Lower leg skin (tissue), 4 donors: Measurements from ENCODE around the gene FAM171A1. TPM values are rescaled to one million over a fixed set of nuclear protein-coding genes. Genes with fewer than 3 reads are reported as not detected.
"Not testable (repeated sequence)": the region's sequence is repeated elsewhere in the genome, so short reads cannot be mapped to it uniquely, and the experiment has no call there.

Source experiments
- DNase-seq, 2 donors: peaks; one replicate each; pipeline ENCODE4 v3.0.0-alpha.2; 2019; ENCODE audit warnings: low spot score in 2 of 2
- H3K4me3 ChIP-seq: fragments of 200-600 bp; sonication (generic); 2 replicates; pipeline ENCODE4 v1.5.1; 2017; ENCODE audit warnings: mild to moderate bottlenecking, low read depth; ENCODE audit not compliant: poor library complexity, severe bottlenecking
- POLR2A ChIP-seq, 2 donors: fragments of 450-650 bp; IDR thresholded peaks; one replicate each; pipeline ENCODE4 v1.6.1; 2016 to 2017; ENCODE audit warnings: antibody characterized with exemption in 2 of 2, mild to moderate bottlenecking in 1 of 2, moderate library complexity in 1 of 2
- WGBS, 2 donors: methylation state at CpG; one replicate each; pipeline ENCODE4 v1.1.5; 2018; 5-methylcytosine and 5-hydroxymethylcytosine counted together
- intact Hi-C: fragments of 100-400 bp; cut with DNase I; formaldehyde crosslinking; loops from one replicate; pipeline ENCODE4 v1.15.0; 2023; ENCODE audit warnings: low total_unique reads
- total RNA-seq, 4 donors: library from RNA; depleted of rRNA; stranded (reverse); fragments of >200 nt; gene quantifications; one replicate each; pipeline ENCODE4 v1.1.0, GENCODE V29; 2016
- TF ChIP-seq, protein P1 (sequence below), 3 donors: fragments of 450-650 bp; IDR thresholded peaks; one replicate each; pipeline ENCODE4 v1.5.1; 2016; ENCODE audit warnings: antibody characterized with exemption in 3 of 3, mild to moderate bottlenecking in 3 of 3, moderate library complexity in 2 of 3

The FAM171A1 gene
- total RNA-seq, 4 donors from 2014 or later: 2.7 to 5.4 (median 3.1) TPM

DNA sequence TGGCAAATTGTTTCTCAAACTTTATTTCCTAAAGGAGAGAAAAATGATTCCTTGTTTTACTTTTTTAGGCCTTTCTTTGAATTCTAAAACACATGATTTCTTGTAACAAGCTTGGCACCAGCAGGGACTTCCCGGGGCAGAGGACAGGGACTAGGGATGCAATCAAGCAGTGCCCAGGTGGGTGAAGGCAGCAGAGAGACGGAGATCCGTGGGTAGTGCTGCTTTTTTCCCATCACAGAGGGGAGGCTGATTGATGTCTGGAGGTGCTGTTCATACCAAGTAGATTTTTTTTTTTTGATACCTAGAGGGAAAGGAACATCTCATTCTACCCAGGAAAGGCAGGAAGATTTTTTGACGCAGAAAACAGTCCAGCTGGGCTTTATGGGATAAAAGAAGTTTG lies 91.9 kb downstream of the FAM171A1 start:
- intact Hi-C loops: no loop called here
- DNase-seq: no peak
- TF ChIP-seq, protein P1, sequence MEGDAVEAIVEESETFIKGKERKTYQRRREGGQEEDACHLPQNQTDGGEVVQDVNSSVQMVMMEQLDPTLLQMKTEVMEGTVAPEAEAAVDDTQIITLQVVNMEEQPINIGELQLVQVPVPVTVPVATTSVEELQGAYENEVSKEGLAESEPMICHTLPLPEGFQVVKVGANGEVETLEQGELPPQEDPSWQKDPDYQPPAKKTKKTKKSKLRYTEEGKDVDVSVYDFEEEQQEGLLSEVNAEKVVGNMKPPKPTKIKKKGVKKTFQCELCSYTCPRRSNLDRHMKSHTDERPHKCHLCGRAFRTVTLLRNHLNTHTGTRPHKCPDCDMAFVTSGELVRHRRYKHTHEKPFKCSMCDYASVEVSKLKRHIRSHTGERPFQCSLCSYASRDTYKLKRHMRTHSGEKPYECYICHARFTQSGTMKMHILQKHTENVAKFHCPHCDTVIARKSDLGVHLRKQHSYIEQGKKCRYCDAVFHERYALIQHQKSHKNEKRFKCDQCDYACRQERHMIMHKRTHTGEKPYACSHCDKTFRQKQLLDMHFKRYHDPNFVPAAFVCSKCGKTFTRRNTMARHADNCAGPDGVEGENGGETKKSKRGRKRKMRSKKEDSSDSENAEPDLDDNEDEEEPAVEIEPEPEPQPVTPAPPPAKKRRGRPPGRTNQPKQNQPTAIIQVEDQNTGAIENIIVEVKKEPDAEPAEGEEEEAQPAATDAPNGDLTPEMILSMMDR (IDR thresholded peaks at IDR 0.05): no peak
- no peak for TF ChIP-seq POLR2A (IDR thresholded peaks at IDR 0.05)
- WGBS, 2 donors: 91 to 92% methylated on average over 4 of the region's 4 CpGs
- H3K4me3 ChIP-seq: no peak overlapping the region

DNA sequence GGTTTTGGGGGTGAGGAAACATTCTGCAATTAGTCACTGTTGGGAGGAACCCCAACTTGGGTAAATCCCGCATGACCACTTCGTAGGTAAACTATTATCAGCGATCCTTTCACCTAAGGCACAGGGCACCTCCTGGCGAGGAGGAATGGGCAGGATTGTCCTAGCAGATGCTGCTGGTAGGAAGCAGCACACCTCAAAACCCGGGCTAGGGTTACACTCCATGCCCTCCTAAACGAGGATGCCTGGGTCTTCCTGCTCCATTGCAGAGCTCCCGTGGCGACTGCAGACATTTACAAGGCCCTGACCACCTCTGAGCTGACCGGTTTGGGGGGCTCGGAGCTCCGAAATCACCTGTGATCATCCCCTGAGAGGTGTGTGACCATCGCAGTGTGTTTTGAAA lies 92.3 kb downstream of the FAM171A1 start:
- H3K4me3 ChIP-seq: no peak overlapping the region
- intact Hi-C loops: no loop called here
- peak in 1 of 2 donors; percentile 60 for DNase-seq
- TF ChIP-seq, protein P1 (IDR thresholded peaks at IDR 0.05): no peak
- no peak for TF ChIP-seq POLR2A (IDR thresholded peaks at IDR 0.05)
- WGBS, 2 donors: 92% methylated on average over 12 of the region's 12 CpGs

DNA sequence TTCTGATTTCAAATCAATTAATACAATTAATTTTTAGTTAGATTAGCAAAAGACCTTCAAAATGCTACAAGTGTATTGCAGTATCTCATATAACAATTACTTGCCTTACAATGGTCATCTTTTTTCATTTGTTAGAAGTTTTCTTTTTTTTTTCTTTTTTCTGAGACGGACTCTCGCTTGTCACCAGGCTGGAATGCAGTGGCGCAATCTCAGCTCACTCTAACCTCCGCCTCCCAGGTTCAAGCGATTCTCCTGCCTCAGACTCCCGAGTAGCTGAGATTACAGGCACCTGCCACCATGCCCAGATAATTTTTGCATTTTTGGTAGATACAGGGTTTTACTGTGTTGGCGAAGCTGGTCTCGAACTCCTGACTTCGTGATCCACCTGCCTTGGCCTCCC lies 95.0 kb downstream of the FAM171A1 start:
- intact Hi-C loops, H3K4me3 ChIP-seq: not testable (repeated sequence)
- DNase-seq: peak in 1 of 2 donors; percentile 32
- WGBS, 2 donors: 94 to 96% methylated on average over 9 of the region's 9 CpGs

DNA sequence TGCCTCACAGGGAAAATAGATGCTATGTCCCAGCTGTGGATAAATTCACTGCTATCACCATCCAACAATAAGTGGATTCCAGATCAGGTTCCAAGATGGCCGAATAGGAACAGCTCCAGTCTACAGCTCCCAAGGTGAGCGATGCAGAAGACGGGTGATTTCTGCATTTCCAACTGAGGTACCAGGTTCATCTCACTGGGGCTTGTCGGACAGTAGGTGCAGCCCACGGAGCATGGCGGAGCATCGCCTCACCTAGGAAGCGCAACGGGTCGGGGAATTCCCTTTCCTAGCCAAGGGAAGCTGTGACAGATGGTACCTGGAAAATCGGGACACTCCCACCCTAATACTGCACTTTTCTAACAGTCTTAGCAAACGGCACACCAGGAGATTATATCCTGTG lies 101.3 kb downstream of the FAM171A1 start:
- intact Hi-C loops, DNase-seq, H3K4me3 ChIP-seq: not testable (repeated sequence)
- 93 to 95% methylated on average over 12 of the region's 12 CpGs for WGBS, 2 donors

DNA sequence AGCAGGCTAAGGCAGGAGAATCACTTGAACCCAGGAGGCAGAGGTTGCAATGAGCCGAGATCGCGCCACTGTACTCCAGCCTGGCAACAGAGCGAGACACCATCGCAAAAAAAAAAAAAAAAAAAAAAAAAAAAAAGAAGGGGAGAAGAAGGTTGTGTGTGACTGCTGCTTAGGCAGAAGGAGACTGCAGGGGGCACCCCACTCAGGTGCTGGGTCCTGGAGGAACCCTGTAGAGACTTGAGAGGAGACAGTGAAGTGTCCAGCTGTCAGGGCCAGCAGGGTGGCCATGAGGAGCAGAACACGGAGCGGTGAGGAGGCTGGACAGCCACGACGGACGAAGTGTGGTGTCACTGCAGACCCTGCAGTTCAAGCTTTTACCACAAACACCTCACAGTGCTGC lies 103.6 kb downstream of the FAM171A1 start:
- DNase-seq: peak in 1 of 2 donors; percentile 21
- WGBS, 2 donors: 82 to 83% methylated on average over 10 of the region's 10 CpGs
- intact Hi-C loops: no loop called here
- no peak overlapping the region for H3K4me3 ChIP-seq
- TF ChIP-seq POLR2A (IDR thresholded peaks at IDR 0.05): no peak
- TF ChIP-seq, protein P1 (IDR thresholded peaks at IDR 0.05): no peak

DNA sequence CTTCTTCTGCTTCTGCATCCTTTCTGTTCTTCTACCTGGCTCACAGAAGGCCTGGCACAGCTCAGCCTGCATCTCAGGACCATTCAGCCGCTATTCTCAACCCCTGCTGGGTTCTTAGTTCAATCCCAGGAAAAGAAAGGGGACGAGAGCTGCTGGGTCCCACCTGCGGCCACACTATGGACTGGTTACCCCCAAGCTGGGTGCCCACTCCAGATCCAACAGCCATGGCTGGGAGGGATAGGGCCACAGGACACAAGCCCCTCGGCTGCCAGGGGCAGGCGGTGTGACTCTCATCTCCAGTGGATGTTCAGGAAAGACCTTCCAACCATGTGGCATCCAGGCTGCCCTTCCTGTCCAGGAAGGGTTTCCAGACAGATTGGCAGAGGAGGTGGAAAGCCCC lies 105.0 kb downstream of the FAM171A1 start:
- no peak overlapping the region for H3K4me3 ChIP-seq
- intact Hi-C loops: no loop called here
- 94% methylated on average over 5 of the region's 5 CpGs for WGBS, 2 donors
- no peak for TF ChIP-seq POLR2A (IDR thresholded peaks at IDR 0.05)
- TF ChIP-seq, protein P1 (IDR thresholded peaks at IDR 0.05): no peak
- DNase-seq: peak in 1 of 2 donors; percentile 56

DNA sequence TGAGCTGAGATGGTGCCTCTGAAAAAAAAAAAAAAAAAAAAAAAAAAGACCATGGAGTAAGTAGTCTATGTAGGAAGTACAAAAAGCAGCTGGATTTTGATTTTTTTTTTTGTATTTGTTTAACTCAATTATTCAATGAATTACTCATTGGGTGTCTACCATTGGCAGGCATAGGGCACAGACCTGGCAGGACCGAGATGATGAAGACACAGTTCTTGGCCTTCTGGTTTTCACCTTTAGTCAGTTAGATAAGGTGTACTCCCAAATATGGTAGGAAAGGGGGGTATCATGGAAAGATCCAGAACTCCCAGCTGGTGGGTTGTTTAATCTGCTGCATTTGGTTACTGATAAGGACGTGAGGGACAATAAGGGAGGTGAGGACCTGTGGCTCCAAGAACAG lies 105.5 kb downstream of the FAM171A1 start:
- DNase-seq: no peak
- WGBS, 2 donors: 90% methylated on average over 2 of the region's 2 CpGs
- no peak overlapping the region for H3K4me3 ChIP-seq
- intact Hi-C loops: no loop called here
- TF ChIP-seq POLR2A (IDR thresholded peaks at IDR 0.05): no peak
- TF ChIP-seq, protein P1 (IDR thresholded peaks at IDR 0.05): no peak
